HG02798 (cell line): ENCODE data around the gene PLCH2.

Source experiments
- ATAC-seq: cut with Tn5 transposase; IDR thresholded peaks from one replicate; pipeline ENCODE4 v1.9.1; 2021; ENCODE audit warnings: mild to moderate bottlenecking; ENCODE audit not compliant: unreplicated experiment, poor library complexity

PLCH2 gene

GRCh38 chr1:2474933-2475371 is 1.1 kb upstream of the PLCH2 start:
- no peak for ATAC-seq

DNA sequence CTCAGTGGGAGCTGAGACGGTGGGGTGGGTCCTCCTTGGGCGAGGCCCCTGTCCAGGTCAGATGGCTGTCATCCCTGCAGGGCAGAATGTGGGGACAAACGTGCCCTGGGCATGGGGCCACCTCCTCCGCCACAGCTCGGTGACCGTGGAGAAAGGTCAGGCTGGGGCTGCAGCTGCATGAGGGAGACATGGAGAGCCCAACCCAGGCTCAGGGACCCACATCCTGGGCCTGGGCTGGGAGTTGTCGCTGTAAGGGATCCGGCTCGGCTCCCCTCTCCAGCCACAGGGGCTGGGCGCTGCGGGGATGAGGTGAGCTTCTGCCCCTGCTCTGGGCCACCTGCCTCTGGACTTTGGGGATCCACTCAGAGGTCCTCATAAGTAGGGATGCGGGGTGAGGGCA is 518 bp upstream of the PLCH2 start:
- ATAC-seq = no peak

- ATAC-seq = no peak
Measured at GRCh38 chr1:2477309-2477708, 1.2 kb downstream of the PLCH2 start.

GRCh38 chr1:2477791-2478499 is 1.9 kb downstream of the PLCH2 start:
- no peak for ATAC-seq

- ATAC-seq = no peak
Measured at GRCh38 chr1:2479186-2479585, 3.1 kb downstream of the PLCH2 start.

GRCh38 chr1:2479618-2480017 is 3.5 kb downstream of the PLCH2 start:
- ATAC-seq = no peak

DNA sequence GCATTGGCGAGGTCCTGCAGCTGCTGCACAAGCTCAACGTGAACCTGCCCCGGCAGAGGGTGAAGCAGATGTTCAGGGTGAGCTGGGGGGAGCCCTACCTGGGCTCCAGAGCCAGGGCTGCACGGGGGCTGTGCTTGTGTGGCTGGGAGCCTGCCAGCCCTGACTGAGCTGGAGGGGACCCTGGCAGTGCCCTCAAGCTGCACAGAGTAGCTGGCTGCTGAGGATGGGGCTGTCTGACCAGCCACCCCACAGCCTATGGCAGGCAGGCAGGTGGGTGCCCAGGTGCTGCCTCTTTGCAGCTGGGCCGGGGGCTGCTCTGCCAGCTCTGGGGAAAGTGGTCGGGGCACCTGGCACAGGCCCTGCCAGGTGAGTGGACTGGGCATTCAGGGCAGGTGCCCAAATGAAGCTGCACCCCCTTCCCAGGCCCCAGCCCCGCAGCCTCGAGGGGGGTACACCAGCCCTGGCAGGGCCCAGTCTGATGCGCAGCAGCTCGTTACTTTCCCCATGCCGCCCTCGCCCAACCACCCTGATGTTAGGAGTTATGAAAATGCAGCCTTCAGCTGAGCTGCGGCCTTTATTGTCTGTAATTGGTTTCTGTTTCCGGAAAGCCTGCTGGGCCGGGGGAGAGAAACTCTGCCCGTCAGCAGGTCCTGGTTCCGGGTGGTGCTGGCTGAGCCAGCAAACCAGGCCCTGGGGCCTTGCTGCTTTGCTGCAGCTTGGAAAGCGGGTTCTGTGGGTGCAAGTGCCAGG is 4.3 kb downstream of the PLCH2 start:
- ATAC-seq = no peak

DNA sequence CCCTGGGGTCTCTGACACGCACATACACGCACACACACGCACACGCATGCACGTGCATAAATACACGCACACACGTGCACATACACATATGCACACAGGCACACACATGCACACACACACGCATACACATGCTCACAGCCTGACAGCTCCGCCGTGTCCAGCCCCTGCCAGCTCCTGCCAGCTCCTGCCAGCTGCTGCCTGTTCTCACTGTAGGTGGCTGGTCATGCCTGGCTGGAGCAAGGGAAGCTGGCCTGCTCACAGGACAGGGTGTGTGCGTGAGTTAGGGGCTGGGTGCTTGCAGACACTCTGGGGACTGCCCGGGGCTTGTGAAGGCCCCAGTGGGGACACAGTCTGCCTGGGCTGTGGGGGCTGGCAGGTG is 4.9 kb downstream of the PLCH2 start:
- ATAC-seq = no peak

DNA sequence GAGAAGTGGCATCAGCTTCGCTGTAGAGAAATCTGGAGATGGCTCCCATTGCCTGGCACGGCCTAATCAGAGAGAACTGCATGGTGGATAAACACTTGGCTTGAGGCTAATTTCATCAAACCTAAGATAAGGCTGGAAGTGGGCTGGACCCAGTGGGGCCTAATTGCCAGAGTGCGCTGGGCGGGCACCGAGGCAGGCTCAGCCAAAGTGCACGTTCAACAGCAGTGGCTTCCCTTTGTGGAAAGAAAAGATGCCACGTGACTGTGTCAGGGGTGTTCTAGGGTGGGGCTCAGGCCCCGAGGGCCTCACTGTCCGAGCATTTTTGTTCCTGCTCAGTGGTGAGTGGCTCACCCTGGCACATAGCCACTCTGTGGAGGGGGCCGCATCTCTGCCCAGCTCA is 5.8 kb downstream of the PLCH2 start:
- no peak for ATAC-seq

- no peak for ATAC-seq
Measured at GRCh38 chr1:2482588-2482987, 6.5 kb downstream of the PLCH2 start.

DNA sequence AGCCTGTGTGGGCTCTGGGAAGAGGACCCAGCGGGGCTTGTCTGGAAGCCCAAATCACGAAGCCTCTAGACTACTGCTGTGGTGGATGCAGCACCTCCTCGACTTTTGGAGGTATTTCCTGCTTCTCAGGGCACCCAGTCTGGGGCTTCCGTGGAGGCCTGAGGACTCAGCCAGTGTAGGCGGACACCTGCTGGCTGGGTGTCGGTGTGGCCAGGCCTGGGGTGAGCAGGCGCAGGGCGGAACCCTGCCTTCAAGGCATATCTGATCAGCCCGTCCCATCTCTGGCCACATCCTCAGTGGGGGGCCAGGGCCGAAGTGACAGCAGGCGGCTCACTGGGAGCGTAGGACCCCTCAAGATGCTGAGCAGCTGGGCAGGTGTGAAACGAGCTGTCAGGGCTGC is 6.9 kb downstream of the PLCH2 start:
- no peak for ATAC-seq

- no peak for ATAC-seq
Measured at GRCh38 chr1:2483970-2484369, 7.9 kb downstream of the PLCH2 start.

- ATAC-seq = no peak
Measured at GRCh38 chr1:2486041-2486440, 10.0 kb downstream of the PLCH2 start.

DNA sequence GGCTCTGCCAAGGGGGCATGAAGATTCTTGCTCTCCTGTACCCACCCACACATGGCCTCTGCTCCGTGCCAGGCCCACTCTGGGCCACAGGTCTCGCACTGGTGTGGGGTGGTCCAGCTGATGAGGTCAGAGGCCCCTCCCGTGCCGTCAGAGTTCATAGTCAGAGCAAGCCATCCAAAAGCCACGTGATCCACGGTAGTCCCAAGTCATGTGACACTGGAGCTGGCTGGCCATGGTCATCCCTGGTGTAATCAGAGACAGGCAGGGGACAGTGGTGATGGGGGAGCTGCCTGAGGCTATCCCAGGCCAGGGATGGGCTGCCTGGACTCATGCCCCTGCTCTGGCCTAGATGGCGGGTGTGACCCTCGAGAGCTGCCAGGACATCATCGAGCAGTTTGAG is 10.5 kb downstream of the PLCH2 start:
- ATAC-seq = no peak

GRCh38 chr1:2488688-2489087 is 12.6 kb downstream of the PLCH2 start:
- no peak for ATAC-seq

GRCh38 chr1:2489615-2490014 is 13.5 kb downstream of the PLCH2 start:
- ATAC-seq = no peak

- no peak for ATAC-seq
Measured at GRCh38 chr1:2492091-2492490, 16.0 kb downstream of the PLCH2 start.

DNA sequence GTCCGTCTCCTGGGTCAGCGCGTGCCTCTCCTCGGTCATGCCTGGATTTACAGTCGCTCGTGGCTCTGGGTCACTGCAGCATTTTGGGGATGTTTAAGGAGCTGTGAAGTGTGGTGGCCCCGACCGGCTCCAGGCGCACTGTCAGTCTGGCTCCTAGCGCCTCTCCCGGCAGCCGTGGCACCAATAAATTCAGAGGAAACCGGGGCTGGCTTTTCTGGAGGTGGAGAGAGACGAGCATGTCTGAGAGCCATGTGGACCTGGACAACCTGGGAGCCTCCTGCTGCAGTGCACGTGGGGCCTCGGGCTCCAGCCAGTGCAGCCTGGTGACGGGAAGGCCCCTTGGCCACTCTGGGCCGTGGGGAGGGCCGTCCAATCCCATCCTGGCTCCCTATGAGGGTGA is 17.1 kb downstream of the PLCH2 start:
- ATAC-seq = no peak

DNA sequence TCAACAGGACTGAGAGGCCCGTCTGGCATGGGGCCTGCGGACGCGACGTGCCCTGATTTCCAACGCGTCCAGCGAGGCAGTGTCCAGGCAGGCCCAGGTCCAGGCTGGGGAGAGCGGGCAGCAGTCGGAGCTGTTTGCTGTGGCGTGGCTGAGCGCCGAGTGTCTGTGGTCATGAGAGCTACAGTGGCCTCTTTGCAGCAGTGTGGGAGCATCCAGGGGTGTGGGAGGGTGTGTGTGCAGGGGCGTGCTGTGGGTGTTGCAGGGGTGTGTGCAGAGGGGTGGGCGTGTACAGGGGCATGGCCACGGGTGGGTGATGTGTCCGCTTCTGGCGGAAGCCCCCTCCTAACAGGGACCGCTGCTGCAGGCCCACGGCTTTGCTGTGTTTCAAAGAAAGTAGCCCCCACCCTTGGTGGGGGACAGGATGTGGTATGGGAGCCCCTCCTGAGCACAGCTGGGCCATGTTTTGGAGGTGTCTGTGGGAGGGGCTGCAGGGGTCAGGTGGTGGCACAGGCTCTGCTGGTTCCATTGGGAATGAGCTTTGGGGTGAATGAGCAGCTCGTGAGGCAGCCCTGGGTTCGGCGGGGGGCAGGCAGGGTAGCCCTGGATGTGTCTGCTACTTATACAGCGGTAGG is 17.7 kb downstream of the PLCH2 start:
- ATAC-seq = no peak

DNA sequence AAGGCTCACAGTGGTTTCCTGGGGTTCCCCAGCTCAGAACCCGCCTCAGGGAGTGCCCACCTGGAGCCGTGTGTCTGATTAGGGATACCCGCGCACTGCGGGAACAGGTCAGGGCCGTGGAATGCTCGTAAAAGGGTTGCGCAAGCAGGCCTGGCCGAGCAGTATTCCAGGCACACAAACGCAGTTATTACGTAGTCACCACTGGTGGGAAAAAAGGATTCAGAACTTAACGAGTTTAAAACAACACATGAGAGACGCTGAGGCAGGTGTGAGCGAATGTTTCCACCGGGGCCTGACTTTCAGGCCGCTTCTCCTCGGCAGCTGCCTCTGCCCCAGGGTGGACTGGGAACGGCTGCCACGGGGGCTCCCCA is 18.2 kb downstream of the PLCH2 start:
- ATAC-seq = no peak

DNA sequence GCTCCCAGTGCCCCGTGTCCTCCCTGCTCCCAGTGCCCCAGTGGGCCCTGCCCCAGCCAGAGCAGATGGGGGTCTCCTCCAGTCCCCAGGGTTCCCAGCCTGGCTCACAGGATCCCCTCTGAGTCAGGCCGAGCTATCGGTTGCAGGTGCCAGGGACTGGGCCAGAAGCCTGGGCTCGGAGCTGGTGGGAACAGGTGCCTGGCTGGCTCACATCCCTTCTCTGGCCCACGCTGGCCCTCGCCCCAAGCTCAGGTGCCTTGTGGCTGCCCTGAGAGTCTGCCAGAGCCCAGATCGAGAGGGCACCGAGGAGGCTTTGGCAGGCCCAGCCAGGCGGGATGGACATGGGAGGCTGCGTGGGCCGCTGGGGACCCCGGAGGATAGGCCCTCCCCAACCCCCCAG is 18.9 kb downstream of the PLCH2 start:
- ATAC-seq = no peak

DNA sequence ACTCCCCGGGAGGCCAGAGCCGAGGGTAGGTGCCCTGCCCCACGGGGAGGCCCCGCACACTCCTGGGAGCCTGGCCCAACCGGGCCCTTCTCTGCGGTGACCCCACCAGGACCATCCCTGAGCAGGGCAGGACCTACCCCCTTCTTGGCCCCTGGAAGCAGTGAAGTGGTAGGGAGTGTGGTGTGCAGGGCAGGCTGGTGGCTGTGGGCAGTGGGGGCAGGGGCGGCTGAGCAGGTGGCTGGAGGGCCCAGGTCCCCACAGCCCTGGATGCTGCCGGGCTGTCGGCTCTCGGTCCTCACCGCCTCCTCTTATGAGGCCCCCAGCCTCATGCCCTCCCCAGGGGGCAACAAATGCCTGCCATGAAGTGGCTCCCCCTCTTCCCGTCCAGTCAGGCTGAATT is 19.5 kb downstream of the PLCH2 start:
- ATAC-seq = no peak
